GM18502 (cell line): Measurements from ENCODE around the gene FAM117B.

ENCODE experiments used
- ATAC-seq: cut with Tn5 transposase; IDR thresholded peaks from one replicate; pipeline ENCODE4 v1.9.1; 2021; ENCODE audit warnings: mild to moderate bottlenecking; ENCODE audit not compliant: unreplicated experiment, poor library complexity

FAM117B gene

DNA sequence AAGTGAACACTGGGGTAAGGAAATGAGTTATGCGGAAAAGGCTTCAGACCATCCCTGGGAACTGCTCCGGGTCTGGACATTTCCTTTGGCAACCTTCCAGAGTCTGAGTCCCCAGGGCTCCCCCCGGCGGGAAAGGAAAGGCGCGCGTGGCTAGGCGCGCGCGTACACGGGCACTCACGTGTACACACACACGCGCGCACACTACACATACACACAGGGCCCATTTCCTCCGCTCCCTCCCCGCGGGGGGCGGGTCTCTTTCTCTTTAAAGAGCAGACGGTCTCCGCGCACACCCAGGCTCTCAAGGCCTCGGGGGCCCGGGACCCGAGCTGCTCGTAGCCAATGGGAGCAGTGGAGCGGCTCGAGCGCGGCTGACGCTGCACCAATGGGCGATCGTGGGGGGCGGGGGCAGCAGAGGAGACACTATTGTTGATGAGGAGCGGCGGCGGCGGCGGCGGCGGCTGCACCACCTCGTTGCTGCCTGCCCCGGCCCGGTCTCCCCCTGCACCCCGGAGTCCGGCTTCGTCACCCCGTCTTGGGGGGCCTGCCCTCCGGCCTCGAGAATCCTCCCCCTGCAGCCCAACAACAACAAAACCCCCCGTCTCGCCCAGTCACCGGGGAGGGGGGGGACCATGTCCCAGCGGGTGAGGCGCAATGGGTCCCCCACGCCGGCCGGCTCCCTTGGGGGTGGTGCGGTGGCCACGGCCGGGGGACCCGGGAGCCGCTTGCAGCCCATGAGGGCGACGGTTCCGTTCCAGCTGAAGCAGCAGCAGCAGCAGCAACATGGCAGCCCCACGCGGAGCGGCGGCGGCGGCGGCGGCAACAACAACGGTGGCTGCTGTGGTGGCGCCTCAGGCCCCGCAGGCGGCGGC, at the start of gene FAM117B:
FAM117B (plus strand) TSS at position 414 of the 872 bp plus-strand sequence; CDS start at position 633, 219 bp downstream.
- peak; percentile 93 for ATAC-seq

DNA sequence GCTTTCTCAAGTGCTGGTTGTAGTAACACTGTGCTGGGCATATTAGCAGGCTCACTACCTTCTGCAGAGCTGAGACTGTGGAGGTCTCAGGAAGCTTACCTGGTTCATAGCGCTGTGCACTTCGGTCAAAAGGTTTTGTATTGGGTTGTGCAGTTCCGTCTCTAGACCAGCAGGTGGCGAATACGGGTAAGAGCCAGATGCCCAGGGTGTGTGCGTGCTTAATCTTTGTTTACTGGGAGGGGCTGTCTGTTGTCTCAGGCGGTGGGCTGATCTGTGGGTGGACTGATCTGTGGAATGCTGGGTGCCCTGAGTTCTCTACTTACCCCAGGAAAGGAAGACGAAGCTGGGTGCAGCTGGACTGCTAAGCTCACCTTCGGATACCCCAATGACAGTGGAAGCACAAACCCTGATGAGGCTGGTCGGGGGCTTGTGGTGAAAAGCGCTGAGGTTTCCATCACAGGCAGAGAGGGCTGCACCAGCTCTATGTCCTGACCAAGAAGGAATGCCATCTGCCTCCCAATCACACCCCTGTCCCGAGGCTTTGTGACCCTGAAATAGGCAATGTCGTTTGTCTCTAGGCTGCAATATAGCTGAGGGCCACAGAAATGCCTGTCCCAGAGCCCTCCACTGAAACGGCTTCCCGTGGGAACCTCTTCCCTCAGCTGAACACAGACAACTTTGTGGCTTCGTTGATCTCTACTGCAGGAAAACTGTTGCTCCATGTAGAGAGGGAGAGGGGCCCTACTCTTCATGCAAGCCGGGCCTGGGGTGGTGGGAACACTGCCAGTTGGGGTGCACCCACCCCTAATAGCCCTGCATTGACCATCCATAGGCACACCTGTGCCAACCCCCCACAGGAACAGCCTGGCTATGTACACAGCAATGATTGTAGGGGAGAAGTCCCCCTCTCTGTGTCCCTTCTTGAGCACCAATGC, 45.9 kb upstream of the FAM117B start:
- ATAC-seq: peak; percentile 69

DNA sequence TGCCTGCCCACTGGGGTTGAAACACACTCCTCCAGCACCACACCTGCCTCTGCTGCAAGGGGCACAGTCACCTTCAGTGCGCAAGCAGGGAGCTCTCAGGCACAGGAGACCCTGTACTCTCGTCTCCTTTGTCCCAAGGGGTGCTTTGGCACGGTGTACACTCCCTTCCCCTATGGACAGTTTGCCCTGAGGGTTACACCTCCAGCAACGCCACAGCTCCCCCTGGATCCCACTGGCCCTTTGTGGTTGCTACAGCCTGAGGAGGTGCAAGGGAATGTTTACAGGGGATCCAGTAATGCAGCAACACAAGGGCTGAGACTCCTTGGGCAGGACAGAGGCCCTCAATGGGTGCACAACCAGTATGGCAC, 45.2 kb upstream of the FAM117B start:
- ATAC-seq: no peak

DNA sequence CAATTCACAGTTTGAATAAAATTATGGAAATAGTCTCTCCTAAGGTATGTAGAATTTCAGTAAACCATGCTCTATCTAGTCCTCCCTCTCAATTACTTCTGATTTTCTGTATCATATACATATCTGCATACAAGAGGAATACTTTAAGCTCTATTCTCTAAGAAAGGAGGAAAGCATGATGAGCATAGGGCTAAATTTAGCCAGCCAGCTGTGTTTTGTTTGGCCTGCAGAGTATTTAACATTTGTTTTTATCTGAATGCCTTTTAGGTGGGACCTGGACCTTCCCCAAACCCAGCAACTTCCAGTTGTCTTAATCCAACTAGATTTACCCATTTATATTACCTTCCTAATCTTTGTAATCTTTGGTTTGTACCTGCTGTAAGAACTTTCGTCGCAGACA, 42.2 kb upstream of the FAM117B start:
- ATAC-seq: no peak

DNA sequence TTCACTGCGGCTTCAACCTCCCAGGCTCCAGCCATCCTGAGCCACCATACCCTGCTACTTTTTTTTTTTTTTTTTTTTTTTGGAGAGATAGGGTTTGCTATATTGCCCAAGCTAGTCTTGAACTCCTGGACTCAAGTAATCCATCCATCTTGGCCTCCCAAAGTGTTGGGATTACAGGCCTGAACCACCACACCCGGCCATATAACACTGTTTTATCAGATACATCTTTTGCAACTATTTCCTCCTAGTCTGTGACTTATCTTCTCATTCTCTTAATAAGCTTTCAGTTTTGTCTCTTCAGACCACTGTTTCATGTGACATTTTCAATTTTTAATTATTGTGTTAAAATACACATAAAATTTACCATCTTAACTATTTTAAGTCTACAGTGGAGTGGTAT, 35.7 kb upstream of the FAM117B start:
- ATAC-seq: no peak

DNA sequence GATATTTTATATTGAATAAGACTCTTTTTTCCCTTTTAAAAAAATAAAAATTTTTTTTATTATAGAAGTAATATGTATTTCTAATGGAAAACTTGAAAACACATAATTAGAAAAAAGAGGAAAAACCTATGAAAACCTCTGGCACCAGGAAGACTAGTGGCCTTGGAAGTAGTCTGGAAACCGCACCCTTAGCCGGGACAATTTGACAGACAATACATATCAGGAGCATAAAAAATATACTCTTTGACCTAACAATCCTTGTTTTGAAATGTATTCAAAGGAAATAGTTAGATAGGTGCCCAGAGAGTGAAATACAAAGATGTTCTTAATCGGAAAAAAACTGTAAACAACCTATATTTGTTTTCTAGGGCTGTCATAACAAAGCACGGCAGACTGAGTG, 34.9 kb upstream of the FAM117B start:
- no peak for ATAC-seq

DNA sequence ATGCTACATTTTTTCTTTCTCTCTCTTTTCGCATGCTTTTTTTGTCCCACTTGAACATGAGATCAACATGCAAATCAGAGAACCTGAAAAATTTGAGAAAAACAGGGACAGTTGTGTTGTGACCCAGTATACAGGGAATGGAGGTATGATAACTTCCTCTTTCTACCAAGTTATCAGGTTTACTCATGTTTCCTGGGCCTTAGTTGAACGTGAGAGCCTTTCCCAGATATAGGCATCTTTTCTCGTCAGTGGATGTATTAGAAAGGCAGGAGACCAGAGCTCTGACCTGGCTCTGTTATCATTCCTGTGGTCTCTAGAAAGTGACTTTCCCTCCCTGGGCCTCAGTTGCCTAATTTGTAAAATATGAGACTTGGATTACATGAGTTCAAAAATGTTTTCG, 30.1 kb upstream of the FAM117B start:
- no peak for ATAC-seq

- ATAC-seq: no peak
These were observed 29.6 kb upstream of the FAM117B start for GRCh38 chr2:202605174-202605573.

- ATAC-seq: peak; percentile 39
These were observed 26.5 kb upstream of the FAM117B start for GRCh38 chr2:202608142-202608852.

GRCh38 chr2:202609381-202610145, 25.2 kb upstream of the FAM117B start:
- peak; percentile 95 for ATAC-seq

DNA sequence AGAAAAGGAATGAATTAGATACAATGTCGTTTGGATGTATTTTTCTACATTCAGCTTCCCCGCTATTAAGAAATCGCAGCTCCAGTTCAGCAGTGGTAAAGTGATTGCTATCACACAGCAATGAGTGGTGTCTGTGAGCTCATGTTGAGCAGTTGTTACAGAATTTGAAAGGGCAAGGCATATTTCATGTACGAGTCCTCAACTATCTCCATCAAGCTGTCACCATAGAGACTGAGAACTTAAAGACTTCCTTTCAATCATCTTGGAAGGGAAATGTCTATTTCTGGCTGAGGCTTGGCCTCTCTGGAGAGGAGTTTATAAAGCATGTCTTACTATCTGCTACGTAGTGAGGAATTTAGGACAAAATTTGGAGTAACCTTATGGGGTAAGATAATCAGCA, 24.4 kb upstream of the FAM117B start:
- ATAC-seq: no peak

DNA sequence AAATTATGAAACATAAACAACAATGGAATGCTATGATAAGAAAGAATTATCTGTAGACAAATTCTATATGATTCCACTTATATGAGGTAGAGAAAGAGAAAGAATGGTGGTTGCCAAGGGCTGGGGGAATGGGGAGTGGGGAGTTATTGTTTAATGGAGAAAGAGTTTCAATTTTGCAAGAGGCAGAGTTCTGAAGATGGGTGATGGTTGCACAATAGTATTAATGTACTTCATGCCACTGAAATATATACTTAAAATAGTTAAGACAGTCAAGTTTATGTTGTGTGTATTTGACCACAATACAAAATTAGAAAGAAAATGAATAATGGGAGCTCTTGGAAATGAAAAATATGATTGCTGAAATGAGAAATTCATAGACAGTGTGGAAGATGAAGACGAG, 22.6 kb upstream of the FAM117B start:
- ATAC-seq: no peak

- ATAC-seq: no peak
These were observed 21.3 kb upstream of the FAM117B start for GRCh38 chr2:202613479-202613878.

DNA sequence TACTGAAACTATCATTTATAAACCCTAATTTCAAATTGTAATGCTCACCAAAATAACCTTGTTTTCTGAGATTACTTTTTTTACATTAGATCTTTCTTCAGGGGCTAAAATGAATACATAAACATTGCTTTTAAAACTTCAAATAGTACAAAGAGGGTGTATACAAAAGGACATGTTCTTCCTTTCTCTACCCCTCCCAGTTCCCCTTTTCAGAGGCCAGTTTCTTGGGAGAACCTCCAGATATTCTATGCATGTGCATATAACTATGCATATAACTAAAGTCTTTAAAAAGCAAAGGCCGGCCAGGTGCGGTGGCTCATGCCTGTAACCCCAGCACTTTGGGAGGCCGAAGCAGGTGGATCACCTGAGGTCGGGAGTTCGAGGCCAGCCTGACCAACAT, 10.6 kb upstream of the FAM117B start:
- no peak for ATAC-seq

DNA sequence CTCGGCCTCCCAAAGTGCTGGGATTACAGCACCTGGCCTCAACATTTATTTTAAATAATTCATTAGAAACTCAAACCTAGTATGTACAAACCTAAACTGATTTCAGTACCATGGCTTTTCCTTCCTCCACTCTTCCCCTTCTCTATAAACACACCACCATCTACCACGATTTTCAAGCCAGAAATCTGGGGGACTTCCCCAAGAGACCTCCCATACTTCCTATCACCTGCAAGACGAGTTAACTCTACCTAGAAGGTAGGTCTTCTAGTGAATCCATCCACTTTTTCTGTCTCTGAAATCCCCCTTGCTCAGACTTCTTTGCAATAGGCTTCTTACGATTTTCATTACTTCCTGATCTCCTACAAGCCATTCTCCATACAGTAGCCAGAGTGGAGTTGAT, 7.7 kb upstream of the FAM117B start:
- no peak for ATAC-seq

- no peak for ATAC-seq
These were observed 6.0 kb upstream of the FAM117B start for GRCh38 chr2:202628646-202629198.

- no peak for ATAC-seq
These were observed 2.0 kb upstream of the FAM117B start for GRCh38 chr2:202632682-202633290.

DNA sequence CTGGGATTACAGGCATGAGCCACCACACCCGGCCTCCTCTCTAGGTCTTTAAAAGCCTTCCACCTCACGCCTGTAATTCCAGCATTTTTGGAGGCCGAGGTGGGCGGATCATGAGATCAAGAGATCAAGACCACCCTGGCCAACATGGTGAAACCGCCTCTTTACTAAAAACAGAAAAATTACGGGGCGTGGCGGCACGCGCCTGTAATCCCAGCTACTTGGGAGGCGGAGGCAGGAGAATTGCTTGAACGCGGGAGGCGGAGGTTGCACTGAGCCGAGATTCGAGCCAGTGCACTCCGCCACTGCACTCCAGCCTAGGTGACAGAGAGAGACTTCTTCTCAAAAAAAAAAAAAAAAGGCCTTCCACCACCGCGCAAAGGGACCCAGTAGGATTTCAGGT, 1.3 kb upstream of the FAM117B start:
- ATAC-seq: no peak
